Brain microvascular endothelial cell (primary cell): ENCODE data around the gene AFDN.

Experiments
- DNase-seq: peaks from one replicate; pipeline ENCODE4 v3.0.0-alpha.2; 2020
- H3K27ac ChIP-seq: fragments of 250-450 bp; sonication (Bioruptor Pico); 2 replicates; pipeline ENCODE4 v1.5.1; 2020; ENCODE audit warnings: mild to moderate bottlenecking, moderate library complexity
- H3K27me3 ChIP-seq: fragments of 250-450 bp; sonication (Bioruptor Pico); replicated peaks from 2 replicates; pipeline ENCODE4 v1.5.1; 2020; ENCODE audit warnings: mild to moderate bottlenecking
- H3K36me3 ChIP-seq: fragments of 250-450 bp; sonication (Bioruptor Pico); replicated peaks from 2 replicates; pipeline ENCODE4 v1.5.1; 2020; ENCODE audit warnings: mild to moderate bottlenecking
- H3K4me3 ChIP-seq: 2 replicates; pipeline ENCODE4 v1.5.1; 2011; ENCODE audit warnings: low read depth, mild to moderate bottlenecking, control low read depth, low read length, moderate library complexity
- CTCF ChIP-seq: IDR thresholded peaks from 2 replicates; pipeline ENCODE4 v1.5.1; 2011; ENCODE audit warnings: low read depth, mild to moderate bottlenecking, moderate library complexity, low read length, control low read depth, inconsistent platforms; ENCODE audit errors: missing control alignments
- in situ Hi-C: cut with HindIII; loops from 2 replicates; pipeline ENCODE4 v1.10.0; 2017; ENCODE audit warnings: low sequenced_read_pairs, low pct_ligation_motif_present

Gene AFDN

DNA sequence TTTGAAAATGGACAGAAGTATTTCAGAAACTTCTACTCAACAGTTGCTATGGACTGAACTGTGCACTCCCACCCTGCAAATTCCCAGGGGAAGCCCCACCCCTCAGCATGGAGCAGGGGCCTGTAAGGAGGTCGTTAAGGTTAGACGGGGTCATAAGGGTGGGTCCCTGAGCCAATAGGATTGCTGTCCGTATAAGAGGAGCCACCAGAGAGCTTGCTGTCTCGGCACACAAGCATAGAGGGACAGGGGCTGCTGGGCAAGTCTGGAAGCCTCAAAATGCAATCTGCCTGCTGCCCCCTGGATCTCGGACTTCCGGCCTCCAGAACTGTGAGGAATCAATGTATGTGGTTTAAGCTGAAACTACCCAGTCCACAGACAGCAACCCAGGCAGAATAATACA is 37.4 kb upstream of the AFDN start:
- DNase-seq = no peak
- Histone ChIP-seq H3K27ac (no peak overlapping the region), H3K4me3 (no peak overlapping the region), H3K27me3 (no peaks in the 10 kb centered on the region), H3K36me3 (no peaks in the 10 kb centered on the region)
- in situ Hi-C loops = no loop called here
- no peak for TF ChIP-seq CTCF

DNA sequence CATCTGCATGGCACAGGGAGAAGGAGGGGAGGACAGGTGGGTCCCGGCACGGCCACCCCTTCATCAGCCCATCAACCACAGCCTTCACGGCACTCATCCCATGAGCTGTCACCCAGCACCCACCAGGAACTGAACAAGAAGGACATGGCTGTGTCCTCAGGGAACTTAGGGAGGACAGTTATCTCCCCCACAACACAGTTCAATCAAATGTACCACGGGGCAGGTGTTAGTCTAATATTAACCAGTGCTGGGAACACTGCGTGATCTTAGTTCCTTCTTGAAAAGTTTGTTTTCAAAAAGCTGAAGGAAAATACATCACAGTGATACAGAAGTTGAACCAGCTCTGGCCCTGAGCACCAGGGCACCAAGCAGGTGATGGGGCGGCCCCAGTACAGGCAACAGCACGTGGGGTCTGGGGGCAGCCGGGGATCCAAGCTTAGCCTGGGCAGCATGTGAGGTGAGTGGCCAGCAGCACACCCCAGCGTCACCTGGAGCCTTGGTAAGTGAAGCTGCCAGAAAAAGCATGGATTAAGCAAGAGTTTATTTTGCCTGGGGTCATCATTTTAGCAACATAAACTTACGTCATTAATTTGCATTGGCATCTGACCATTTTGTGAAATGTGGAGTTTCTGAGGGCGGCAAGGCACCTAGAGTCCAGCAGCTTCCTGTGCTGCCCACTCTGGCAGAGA is 35.5 kb upstream of the AFDN start:
- Histone ChIP-seq H3K27me3 (peaks cover 9% of the 10 kb centered on the region), H3K36me3 (no peaks in the 10 kb centered on the region), H3K4me3 (no peak overlapping the region), H3K27ac (no peak overlapping the region)
- TF ChIP-seq CTCF = no peak
- in situ Hi-C loops = no loop called here
- DNase-seq = no peak

GRCh38 chr6:167791780-167792478 is 34.8 kb upstream of the AFDN start:
- Histone ChIP-seq H3K36me3 (no peaks in the 10 kb centered on the region), H3K27ac (no peak overlapping the region), H3K27me3 (peaks cover 11% of the 10 kb centered on the region), H3K4me3 (no peak overlapping the region)
- no peak for TF ChIP-seq CTCF
- DNase-seq = no peak
- in situ Hi-C loops = no loop called here

DNA sequence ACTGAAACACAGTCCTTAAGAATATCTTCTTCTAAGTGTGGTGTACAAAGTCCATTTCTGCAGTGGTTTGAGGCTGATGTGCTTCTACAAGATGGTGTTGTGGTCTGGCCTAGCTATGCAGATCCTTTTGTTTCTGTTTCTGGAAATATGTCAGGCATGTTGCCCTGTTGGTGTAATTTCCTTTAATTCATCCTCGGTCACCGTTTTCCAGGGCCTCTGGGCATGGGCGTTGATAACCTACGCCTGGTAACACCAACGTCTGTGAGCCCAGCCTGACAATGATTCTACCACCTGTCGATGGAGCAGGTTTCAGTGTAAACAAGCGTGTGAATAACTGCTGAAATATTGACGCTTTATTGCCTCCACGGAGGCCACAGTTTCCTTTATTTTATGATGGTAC is 33.3 kb upstream of the AFDN start:
- Histone ChIP-seq H3K4me3 (no peak overlapping the region), H3K27me3 (peaks cover 16% of the 10 kb centered on the region), H3K27ac (no peak overlapping the region), H3K36me3 (no peaks in the 10 kb centered on the region)
- DNase-seq = no peak
- in situ Hi-C loops = no loop called here
- no peak for TF ChIP-seq CTCF

DNA sequence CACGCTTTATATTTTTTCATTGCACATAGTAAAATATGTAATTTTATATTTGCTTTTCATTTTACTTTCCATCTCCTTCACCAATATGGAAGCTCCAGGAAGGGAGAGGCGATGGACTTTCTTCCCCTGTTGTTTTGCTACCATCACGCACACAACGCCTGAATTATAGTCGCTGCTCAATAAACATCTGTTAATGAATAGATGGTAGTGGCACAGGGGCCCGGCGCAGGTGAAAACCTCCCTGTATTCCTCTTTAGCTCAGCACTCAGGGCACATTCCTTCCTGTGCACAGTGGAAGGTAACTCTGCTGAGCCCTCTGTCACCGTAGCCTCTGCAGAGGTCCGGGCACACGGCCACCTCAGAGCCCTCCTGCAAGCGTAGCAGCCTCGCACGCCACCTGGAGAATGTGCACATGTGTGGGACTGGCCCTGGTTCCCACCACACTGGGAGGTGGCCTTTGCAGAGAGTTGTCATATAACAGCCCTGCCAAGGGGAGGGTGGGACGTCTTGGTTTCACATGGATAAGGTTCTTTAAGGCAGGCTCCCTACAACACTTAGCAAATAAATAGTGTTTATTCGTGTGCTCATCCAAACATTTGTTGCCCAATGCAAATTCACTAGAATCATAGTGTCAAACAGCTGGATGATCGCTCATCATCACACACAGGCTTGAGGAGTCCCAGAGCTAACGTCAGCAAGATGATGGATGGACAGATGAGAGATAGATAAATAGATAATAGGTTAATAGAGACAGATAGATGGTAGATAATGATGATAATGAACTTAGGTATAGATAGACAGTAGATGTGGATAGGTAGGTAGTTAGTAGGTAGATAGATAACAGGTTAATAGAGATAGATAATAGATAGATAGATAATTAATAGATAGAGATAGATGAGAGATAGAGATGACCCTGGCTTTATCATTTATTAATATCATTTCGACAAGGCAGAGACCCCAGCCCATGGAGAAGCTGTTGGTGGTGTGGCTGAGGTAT is 32.3 kb upstream of the AFDN start:
- TF ChIP-seq CTCF = no peak
- peaks cover 16% of the 10 kb centered on the region for H3K27me3 ChIP-seq
- H3K27ac ChIP-seq = no peak overlapping the region
- no peak for DNase-seq
- no peaks in the 10 kb centered on the region for H3K36me3 ChIP-seq
- in situ Hi-C loops = no loop called here
- H3K4me3 ChIP-seq = no peak overlapping the region
